ENCODE measurements around the gene UPK3BL2. TPM values are rescaled to one million over a fixed set of nuclear protein-coding genes. Genes with fewer than 3 reads are reported as not detected.
"Not testable (repeated sequence)": the region's sequence is repeated elsewhere in the genome, so short reads cannot be mapped to it uniquely, and the experiment has no call there.

The UPK3BL2 gene
- total RNA-seq: 1.6 TPM

DNA sequence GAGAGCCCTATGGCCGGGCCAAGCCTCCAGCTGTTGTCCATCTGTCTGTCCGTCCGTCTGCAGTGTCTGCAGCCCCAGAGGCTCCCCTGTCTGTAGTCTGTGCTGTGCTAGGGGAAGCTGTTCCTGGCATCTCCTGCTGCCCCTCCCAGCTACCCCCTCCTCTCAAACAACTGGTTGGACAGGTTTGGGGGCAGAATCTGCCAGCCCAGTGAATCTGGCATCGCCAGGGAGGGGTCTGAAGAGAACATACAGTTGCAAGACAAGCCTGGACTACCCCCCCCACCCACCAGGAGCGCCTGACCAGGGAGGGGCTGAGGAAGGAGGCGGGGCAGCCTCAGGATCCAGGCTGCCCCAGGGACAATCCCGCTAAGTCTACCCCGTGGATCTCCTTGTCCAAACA lies at the start of gene UPK3BL2:
Gene UPK3BL2 (minus strand): TSS at position 101 of the 400 bp plus-strand sequence. CDS start 60 bp downstream, at position 41.
- not testable (repeated sequence) for DNase-seq (ENCODE audit: low spot score in 2 of 2); FAIRE-seq

- not testable (repeated sequence) for FAIRE-seq; DNase-seq (ENCODE audit: low spot score in 2 of 2)
Measured at GRCh38 chr7:102592477-102593019, 49.1 kb upstream of the UPK3BL2 start.

DNA sequence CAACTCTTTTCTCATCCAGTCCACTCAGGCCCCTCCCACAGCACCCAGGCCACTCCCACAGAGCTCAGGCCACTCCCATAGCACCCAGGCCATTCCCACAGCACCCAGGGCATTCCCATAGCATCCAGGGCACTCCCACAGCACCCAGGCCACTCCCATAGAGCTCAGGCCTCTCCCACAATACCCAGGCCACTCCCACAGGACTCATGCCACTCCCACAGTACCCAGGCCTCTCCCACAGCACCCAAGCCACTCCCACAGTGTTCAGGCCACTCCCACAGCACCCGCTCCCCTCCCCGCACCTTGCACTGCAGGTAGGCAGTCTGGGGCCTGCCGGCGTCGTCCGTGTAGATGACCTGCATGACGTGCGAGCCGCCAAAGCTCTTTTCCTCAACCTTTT lies 46.4 kb upstream of the UPK3BL2 start:
- DNase-seq (ENCODE audit: low spot score in 2 of 2); FAIRE-seq: not testable (repeated sequence)

DNA sequence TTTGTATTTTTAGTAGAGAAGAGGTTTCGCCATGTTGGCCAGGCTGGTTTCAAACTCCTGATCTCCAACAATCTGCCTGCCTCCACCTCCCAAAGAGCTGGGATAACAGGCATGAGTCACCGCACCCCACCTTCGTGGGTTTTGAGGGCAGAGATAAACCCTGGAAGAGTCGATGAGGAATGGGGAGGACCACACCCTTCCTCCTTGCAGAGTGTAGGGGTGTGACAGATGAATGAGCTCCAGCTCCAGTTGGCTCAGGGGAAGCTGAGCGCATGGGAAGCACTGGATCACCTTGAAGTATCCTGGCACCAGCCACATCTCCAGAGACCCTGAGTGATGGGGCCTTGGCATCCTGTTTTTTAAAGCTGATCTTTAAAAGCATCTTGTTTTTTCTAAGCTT lies 40.0 kb upstream of the UPK3BL2 start:
- FAIRE-seq; DNase-seq (ENCODE audit: low spot score in 2 of 2): not testable (repeated sequence)

GRCh38 chr7:102581722-102582121 lies 38.2 kb upstream of the UPK3BL2 start:
- not testable (repeated sequence) for FAIRE-seq

GRCh38 chr7:102578486-102578885 lies 35.0 kb upstream of the UPK3BL2 start:
- DNase-seq (ENCODE audit: low spot score in 2 of 2); FAIRE-seq: not testable (repeated sequence)

More at GRCh38 chr7:102581722-102582121, 38.2 kb upstream of the UPK3BL2 start:
- DNase-seq (ENCODE audit: low spot score in 2 of 2): not testable (repeated sequence)

DNA sequence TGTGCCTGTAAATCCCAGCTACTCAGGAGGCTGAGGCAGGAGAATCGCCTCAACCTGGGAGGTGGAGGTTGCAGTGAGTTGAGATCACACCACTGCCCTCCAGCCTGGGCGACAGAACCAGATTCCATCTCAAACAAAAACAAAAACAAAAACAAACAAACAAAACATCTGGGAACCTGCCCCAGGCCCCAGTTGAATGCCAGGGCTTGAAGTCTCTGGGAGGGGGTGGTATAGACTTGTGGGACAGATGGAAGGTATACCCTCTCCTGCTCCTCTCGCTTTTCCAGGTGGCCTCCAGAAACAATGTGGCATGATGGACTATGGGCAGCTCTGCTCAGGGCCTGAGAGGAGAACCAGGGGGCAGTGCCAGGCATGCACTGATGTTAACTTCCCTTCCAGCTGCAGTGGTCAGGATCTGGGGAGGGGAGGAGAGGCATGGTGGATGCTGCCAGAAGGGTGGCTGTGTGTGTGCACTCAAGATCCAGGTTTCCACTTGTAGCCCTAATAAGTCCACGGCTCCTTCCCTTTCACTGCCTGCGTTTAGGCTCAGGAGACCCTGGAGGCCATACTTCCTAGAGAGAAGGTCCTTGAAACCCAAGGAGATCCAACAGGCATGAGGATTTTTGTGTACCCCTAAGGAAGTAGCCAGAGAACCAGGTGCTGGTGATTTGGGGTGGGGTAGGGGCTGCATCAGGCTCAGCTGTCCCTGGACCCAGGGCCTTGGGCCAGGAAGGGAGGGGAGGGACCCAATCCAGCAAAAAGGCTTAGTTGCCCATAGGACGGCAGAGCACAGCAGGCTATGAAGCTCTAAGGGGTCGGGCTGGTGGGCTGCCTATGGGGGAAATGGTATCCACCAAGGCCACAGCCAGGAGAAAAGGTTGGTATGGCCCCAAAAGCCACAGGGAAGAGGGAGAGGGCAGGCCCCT lies 34.1 kb upstream of the UPK3BL2 start:
- DNase-seq (ENCODE audit: low spot score in 2 of 2); FAIRE-seq: not testable (repeated sequence)

- FAIRE-seq; DNase-seq (ENCODE audit: low spot score in 2 of 2): not testable (repeated sequence)
Measured at GRCh38 chr7:102576363-102576762, 32.9 kb upstream of the UPK3BL2 start.

DNA sequence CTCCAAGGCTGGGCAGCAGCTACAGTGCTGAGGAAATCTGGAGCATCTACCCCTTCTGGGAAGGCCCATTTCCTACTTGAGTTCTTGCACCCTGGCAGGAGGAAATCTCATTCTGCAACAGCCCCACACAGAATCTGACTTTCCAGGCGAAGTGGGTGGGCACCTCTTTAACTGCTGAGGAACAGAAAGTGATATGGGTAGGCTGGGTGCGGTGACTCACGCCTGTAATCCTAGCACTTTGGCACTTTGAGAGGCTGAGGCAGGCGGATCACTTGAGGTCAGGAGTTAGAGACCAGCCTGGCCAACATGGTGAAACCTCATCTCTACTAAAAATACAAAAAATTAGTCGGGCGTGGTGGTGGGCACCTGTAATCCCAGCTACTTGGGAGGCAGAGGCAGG lies 31.1 kb upstream of the UPK3BL2 start:
- not testable (repeated sequence) for DNase-seq (ENCODE audit: low spot score in 2 of 2); FAIRE-seq

- not testable (repeated sequence) for DNase-seq (ENCODE audit: low spot score in 2 of 2); FAIRE-seq
Measured at GRCh38 chr7:102572261-102573239, 29.1 kb upstream of the UPK3BL2 start, which contains the start of gene POLR2J3. POLR2J3 (minus strand) TSS chr7:102572583; CDS start chr7:102572521, 62 bp downstream.

DNA sequence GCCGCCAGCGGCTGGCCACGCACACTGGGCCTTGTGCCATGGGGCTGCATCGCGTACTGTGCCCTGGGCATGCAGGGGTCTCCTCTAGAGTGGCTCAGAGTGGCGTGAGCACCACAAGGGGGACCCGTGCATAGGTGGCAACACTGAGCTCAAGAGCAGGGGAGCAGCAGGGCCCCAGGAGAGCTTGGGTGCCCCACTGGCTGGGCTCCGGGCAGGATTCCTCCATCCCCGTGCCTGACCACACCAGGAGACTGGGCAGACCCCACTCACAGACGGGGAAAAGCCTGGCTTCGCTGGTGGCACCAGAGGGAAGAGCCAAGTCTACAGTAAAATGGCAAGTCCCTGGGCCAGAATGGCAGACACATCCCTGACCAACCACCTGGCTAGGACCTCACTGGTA lies 25.1 kb upstream of the UPK3BL2 start:
- not testable (repeated sequence) for DNase-seq (ENCODE audit: low spot score in 2 of 2); FAIRE-seq

DNA sequence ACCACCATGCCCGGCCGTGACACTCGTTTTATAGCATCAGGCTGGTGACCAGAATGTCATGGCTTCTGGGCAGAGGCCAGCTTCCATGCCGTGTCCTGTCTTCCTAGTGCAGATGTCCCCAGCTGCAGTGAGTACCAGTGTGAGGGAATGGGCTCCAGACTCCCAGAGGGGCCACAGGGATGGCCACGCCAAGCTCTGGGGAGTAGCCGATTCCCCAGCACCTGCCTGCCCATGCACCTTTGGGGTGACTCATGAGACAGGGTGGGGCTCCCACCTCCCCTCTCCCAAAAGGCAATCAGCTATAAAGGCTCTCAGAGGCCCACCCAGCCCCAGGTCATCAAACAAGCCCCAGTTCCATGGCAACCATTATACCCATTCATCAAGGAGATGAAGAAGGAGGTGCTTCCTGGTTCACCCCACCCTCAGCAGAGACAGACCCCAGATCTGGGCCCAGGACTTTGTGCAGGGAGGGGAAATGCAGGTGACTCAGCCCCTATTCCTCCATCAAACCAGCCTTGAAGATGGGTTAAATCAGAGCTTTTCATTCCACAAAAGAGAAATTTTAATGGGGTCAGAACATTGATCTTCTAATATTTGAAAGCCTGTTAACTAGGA lies 7.4 kb upstream of the UPK3BL2 start, which contains the start of gene SPDYE2:
Gene SPDYE2 (plus strand): TSS at position 419 of the 615 bp plus-strand sequence. CDS start 2,030 bp downstream, outside the sequence.
- not testable (repeated sequence) for DNase-seq (ENCODE audit: low spot score in 2 of 2); FAIRE-seq

DNA sequence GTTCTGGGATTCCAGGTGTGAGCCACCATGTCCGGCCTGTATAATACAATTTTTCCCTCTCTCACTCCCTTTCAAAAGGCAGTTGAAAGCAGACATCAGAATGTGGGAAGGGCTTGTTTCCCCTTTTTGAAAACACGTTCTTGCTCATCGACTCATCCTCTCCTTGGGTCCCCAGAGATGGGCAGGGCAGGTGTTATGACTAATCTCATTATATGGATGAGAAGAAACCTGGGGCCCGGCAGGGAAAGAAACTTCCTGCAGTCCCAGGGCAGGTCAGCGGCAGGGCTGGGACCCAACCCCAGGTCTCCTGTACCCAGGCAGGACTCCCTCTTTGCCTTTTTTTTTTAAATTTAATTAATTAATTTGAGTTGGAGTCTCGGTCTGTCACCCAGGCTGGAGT lies 2.9 kb upstream of the UPK3BL2 start:
- not testable (repeated sequence) for FAIRE-seq

GRCh38 chr7:102545288-102545687 lies 1.8 kb upstream of the UPK3BL2 start:
- FAIRE-seq; DNase-seq (ENCODE audit: low spot score in 2 of 2): not testable (repeated sequence)

More for the DNA sequence above, 2.9 kb upstream of the UPK3BL2 start:
- not testable (repeated sequence) for DNase-seq (ENCODE audit: low spot score in 2 of 2)

- not testable (repeated sequence) for DNase-seq (ENCODE audit: low spot score in 2 of 2); FAIRE-seq
Measured at GRCh38 chr7:102544372-102544771, 876 bp upstream of the UPK3BL2 start.

DNA sequence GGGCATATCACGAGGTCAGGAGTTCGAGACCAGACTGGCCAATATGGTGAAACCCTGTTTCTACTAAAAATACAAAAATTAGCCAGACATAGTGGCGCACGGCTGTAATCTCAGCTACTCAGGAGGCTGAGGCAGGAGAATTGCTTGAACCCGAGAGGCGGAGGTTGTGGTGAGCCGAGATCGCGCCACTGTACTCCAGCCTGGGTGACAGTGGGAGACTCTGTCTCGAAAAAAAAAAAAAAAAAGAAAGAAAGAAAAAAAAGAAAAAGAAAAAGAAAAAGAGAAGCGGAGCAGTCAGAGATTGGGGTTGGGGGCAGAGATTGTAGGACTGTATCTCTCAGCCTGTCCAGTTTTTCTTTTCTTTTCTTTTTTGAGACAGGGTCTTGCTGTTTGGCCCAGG lies 725 bp downstream of the UPK3BL2 start:
- not testable (repeated sequence) for DNase-seq (ENCODE audit: low spot score in 2 of 2); FAIRE-seq

DNA sequence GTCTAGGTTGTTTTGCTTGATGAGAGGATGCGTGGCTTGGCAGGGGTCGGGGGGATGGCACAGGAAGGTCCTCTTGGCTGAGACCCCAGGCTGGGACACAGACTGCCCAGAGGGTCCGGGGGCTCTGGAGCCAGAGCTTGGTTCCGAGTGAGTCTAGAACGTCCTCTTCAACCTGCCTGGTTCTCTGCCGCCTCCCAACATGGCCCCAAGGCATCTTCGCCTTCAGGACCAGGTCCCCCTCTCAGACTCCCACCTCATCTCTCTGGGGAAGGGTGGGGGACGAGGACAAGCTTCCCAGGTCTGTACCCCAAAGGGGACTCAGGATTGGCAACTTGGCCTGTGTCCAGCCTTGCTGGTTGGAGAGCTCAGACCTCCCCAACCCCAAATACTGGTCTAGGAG lies 1.4 kb downstream of the UPK3BL2 start:
- FAIRE-seq: not testable (repeated sequence)

DNA sequence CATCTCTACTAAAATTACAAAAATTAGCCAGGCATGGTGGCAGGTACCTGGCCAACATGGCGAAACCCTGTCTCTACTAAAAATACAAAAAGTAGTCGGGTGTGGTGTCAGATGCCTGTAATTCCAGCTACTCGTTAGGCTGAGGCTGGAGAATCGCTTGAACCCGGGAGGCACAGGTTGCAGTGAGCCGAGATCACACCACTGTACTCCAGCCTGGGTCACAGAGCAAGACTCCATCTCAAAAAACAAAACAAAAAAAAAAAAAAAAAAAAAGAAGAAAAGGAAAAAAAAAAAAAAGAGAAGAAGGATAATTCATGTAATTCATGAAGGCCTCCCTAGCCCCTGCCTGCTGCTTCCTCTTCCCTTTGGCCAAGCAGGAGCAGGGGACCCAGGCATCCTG lies 2.9 kb downstream of the UPK3BL2 start:
- not testable (repeated sequence) for DNase-seq (ENCODE audit: low spot score in 2 of 2); FAIRE-seq

More for the DNA sequence above, 1.4 kb downstream of the UPK3BL2 start:
- not testable (repeated sequence) for DNase-seq (ENCODE audit: low spot score in 2 of 2)

- DNase-seq (ENCODE audit: low spot score in 2 of 2); FAIRE-seq: not testable (repeated sequence)
Measured at GRCh38 chr7:102535062-102535615, 8.4 kb downstream of the UPK3BL2 start.

Measured in frontal cortex (tissue), 4 donors.